ENCODE measurements around the gene DDOST.
"Not testable (repeated sequence)": the region's sequence is repeated elsewhere in the genome, so short reads cannot be mapped to it uniquely, and the experiment has no call there.

Gene DDOST

DNA sequence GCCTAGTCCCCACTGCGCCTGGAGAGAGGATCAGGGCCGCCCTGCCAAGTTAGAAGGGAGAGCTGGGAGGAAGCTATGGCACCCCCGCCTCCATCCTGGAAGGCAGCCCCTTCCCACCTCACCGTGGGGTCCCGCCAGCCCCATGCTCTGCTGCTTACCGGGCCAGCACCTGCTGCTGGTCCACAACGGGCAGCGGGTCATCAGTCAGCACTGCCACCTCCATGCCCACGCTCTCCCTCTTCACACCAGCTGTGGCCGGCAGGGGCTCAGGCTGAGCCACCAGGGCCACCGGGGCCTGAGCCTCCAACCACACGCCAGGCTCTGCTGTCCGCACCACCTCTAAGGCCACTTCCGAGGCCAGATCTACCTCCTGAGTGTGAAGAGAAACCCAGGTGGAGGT, 23.5 kb upstream of the DDOST start:
- Histone ChIP-seq H3K4me3 (ENCODE audit: low read length) (no peak overlapping the region), H3K9me3 (ENCODE audit: low read length) (no peaks in the 10 kb centered on the region), H3K36me3 (ENCODE audit: insufficient read depth, low read length) (no peaks in the 10 kb centered on the region), H2AFZ (ENCODE audit: low read depth, low read length) (no peak overlapping the region), H3K4me1 (ENCODE audit: insufficient read depth, low read length) (no peaks in the 10 kb centered on the region), H3K27me3 (ENCODE audit: insufficient read depth, low read length) (no peaks in the 10 kb centered on the region)

DNA sequence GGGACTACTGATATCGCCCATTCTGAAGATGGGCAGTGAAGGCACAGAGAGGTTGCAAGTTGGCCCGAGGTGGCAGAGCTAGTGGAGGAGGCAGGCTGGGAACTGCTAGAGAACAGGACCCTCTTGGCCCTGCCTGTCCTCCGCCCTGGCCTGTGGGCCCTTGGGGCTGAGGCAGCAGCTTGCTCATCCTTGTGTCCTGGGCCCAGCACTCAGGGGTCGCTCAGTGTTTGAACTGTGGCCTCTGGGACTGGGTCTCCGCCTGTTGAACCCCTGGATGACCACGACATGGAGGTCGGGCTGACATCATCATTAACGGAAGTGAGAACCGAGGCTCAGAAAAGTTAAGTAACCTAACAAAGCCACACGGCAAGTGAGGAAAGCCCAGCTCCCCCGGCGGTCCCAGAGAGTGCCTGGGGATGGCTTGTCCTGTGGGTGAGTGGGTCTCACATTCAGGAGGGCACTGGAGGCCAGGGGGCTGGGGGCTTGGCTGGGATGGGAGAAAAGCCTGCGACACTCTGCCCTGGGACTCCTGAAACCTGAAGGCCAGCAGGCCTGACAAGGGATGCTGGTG, 23.0 kb upstream of the DDOST start:
- no peak overlapping the region for H3K4me3 ChIP-seq (ENCODE audit: low read length)
- H3K36me3 ChIP-seq (ENCODE audit: insufficient read depth, low read length) = no peaks in the 10 kb centered on the region
- no peaks in the 10 kb centered on the region for H3K9me3 ChIP-seq (ENCODE audit: low read length)

DNA sequence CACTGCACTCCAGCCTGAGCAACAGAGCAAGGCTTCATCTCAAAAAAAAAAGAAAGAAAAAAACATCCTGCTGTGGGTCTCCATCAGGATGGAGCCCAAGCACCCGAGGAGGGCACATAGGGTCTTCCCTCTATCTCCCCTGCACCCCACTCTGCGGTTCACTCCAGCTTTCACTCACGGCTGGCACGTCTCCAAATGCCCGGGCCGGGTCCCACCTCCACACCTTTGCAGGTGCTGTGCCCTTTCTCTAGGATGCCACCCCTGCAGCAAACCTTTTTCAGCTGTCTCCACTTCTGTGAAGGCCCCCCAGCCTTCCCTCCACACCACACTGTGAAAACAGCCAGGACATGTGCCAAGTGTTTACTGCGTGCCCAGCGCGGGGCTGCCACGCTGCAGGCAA, 22.4 kb upstream of the DDOST start:
- H3K4me3 ChIP-seq (ENCODE audit: low read length) = no peak overlapping the region
- no peaks in the 10 kb centered on the region for H3K27me3 ChIP-seq (ENCODE audit: insufficient read depth, low read length)
- no peaks in the 10 kb centered on the region for H3K9me3 ChIP-seq (ENCODE audit: low read length)
- H2AFZ ChIP-seq (ENCODE audit: low read depth, low read length) = no peak overlapping the region
- no peaks in the 10 kb centered on the region for H3K36me3 ChIP-seq (ENCODE audit: insufficient read depth, low read length)
- H3K4me1 ChIP-seq (ENCODE audit: insufficient read depth, low read length) = no peaks in the 10 kb centered on the region

More for the DNA sequence above, 23.0 kb upstream of the DDOST start:
- Histone ChIP-seq H3K4me1 (ENCODE audit: insufficient read depth, low read length) (no peaks in the 10 kb centered on the region), H2AFZ (ENCODE audit: low read depth, low read length) (no peak overlapping the region), H3K27me3 (ENCODE audit: insufficient read depth, low read length) (no peaks in the 10 kb centered on the region)

DNA sequence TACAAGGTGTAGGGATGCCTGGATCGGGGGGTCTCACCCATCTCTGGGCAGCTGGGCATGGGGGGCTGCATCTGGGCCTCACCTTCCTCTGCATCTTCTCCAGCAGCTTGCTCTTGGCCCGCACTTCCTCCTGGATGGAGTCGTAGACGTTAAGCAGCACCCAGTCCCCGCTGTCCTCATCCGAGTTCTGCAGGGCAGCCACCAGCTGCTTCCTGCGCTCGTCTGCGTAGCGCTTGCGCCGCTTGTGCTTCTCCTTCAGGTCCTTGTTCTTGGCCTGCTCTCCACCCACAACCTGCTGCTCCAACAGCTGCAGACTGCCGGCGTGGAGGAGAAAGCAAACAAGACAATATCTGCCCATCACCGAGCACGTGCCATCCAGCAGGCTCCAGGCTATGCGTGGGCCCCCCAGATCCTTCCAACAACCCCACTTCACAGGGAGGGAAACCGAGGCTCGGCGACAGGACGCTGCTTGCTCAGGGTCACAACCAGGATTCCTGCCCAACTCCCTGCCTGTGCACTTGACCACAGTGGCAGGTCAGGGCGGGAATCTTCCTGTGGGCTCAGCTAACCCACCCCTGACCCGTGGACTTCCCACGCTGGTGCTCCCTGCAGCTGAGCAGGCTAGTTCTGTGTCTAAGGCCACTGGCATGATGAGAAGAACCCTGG, 21.5 kb upstream of the DDOST start:
- H2AFZ ChIP-seq (ENCODE audit: low read depth, low read length) = no peak overlapping the region
- H3K4me3 ChIP-seq (ENCODE audit: low read length) = no peak overlapping the region
- no peaks in the 10 kb centered on the region for H3K4me1 ChIP-seq (ENCODE audit: insufficient read depth, low read length)
- H3K27me3 ChIP-seq (ENCODE audit: insufficient read depth, low read length) = no peaks in the 10 kb centered on the region
- H3K9me3 ChIP-seq (ENCODE audit: low read length) = no peaks in the 10 kb centered on the region
- no peaks in the 10 kb centered on the region for H3K36me3 ChIP-seq (ENCODE audit: insufficient read depth, low read length)

DNA sequence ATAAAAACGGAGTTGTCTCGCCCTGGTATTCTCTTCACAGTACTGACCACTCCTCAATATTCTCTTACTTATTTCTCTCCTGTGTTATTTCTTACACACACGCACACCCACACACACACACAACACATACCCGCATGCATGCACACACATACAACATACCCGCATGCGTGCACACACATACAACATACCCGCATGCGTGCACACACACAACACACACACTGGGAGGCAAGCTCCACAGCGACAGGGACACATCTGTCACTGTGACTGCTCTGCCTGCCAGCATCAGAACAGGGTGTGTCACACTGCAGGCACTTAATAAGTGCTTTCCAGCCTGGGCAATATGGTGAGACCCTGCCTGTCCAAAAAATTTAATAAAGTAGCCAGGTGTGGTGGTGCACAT, 20.8 kb upstream of the DDOST start:
- H2AFZ ChIP-seq (ENCODE audit: low read depth, low read length) = no peak overlapping the region
- H3K4me1 ChIP-seq (ENCODE audit: insufficient read depth, low read length) = no peaks in the 10 kb centered on the region

DNA sequence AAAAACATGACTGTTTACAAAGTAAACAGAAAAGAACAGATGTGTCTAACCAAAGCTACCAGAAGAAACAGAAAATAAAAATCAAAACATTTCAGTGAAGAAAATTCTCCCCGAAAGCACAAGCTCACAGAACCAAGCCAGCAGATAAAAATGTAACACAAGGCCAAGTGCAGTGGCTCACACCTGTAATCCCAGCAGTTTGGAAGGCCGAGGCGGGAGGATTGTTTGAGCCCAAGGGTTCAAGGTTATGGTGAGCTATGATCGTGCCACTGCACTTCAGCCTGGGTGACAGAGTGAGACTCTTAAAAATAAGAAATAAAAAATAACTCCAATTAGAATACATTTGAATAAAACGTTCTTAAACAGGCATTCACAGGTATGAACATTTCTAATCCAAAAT, 19.1 kb upstream of the DDOST start:
- no peaks in the 10 kb centered on the region for H3K4me1 ChIP-seq (ENCODE audit: insufficient read depth, low read length)
- no peaks in the 10 kb centered on the region for H3K9me3 ChIP-seq (ENCODE audit: low read length)
- no peaks in the 10 kb centered on the region for H3K27me3 ChIP-seq (ENCODE audit: insufficient read depth, low read length)
- H3K4me3 ChIP-seq (ENCODE audit: low read length) = no peak overlapping the region
- no peaks in the 10 kb centered on the region for H3K36me3 ChIP-seq (ENCODE audit: insufficient read depth, low read length)
- no peak overlapping the region for H2AFZ ChIP-seq (ENCODE audit: low read depth, low read length)

More for the DNA sequence above, 20.8 kb upstream of the DDOST start:
- H3K4me3 ChIP-seq (ENCODE audit: low read length) = no peak overlapping the region
- no peaks in the 10 kb centered on the region for H3K36me3 ChIP-seq (ENCODE audit: insufficient read depth, low read length)
- H3K27me3 ChIP-seq (ENCODE audit: insufficient read depth, low read length) = no peaks in the 10 kb centered on the region
- H3K9me3 ChIP-seq (ENCODE audit: low read length) = no peaks in the 10 kb centered on the region

DNA sequence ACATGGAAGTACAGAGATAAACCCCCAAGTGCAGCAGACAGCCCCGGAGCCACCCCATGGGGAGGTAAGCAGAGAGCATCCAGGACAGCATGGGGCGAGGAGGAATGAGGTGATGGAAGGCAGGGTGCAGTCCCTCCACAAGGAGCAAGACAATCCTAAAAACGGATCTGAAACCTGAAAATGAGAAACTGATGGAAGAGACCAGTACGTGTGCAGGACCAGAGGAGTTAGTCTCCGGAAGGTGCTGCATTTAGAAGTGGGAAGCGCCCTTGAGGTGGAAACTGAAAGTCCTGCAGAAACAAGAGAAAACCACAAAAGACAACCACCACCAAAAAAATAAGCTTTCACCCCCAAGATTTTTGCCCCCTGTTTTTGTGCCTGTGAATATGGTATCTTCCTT, 17.4 kb upstream of the DDOST start:
- Histone ChIP-seq H3K4me3 (ENCODE audit: low read length) (no peak overlapping the region), H3K36me3 (ENCODE audit: insufficient read depth, low read length) (no peaks in the 10 kb centered on the region), H3K4me1 (ENCODE audit: insufficient read depth, low read length) (no peaks in the 10 kb centered on the region), H3K9me3 (ENCODE audit: low read length) (no peaks in the 10 kb centered on the region), H2AFZ (ENCODE audit: low read depth, low read length) (no peak overlapping the region), H3K27me3 (ENCODE audit: insufficient read depth, low read length) (no peaks in the 10 kb centered on the region)

DNA sequence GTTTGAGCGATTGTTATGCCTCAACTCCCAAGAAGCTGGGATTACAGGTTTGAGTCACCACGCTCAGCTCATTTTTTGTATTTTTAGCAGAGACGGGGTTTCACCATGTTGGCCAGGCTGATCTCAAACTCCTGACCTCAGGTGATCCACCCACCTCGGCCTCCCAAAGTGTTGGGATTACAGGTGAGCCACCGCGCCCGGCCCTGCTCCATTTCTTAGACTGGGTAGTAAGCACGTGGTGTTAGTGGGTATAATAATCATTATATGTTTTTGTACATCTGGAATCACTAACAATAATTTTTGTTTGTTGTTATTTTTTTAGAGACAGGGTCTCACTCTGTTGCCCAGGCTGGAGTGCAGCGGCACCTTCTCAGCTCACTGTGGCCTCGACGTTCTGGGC, 12.5 kb upstream of the DDOST start:
- not testable (repeated sequence) for H3K9me3 ChIP-seq (ENCODE audit: low read length); H3K27me3 ChIP-seq (ENCODE audit: insufficient read depth, low read length); H3K36me3 ChIP-seq (ENCODE audit: insufficient read depth, low read length); H2AFZ ChIP-seq (ENCODE audit: low read depth, low read length); H3K4me3 ChIP-seq (ENCODE audit: low read length); H3K4me1 ChIP-seq (ENCODE audit: insufficient read depth, low read length)

DNA sequence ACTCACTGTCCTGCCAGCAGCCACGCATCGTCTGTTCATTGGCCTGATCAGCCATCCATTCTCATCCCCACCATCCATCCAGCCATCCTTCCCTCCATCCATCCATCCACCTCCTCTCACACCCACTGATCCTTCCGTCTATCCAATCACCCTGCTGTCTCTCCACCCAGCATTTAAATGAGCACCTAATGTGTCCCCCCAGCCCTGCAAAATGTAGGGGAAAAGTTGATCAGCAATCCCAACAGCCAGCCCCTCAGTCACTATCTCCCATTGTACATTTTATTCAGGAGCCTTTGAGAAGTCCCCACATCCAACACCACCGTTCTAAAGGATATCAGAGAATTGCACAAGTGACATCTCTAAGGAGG, 11.1 kb upstream of the DDOST start:
- Histone ChIP-seq H3K36me3 (ENCODE audit: insufficient read depth, low read length) (no peaks in the 10 kb centered on the region), H3K27me3 (ENCODE audit: insufficient read depth, low read length) (no peaks in the 10 kb centered on the region), H3K4me3 (ENCODE audit: low read length) (no peak overlapping the region), H3K9me3 (ENCODE audit: low read length) (no peaks in the 10 kb centered on the region), H3K4me1 (ENCODE audit: insufficient read depth, low read length) (peaks cover 6% of the 10 kb centered on the region), H2AFZ (ENCODE audit: low read depth, low read length) (no peak overlapping the region)

DNA sequence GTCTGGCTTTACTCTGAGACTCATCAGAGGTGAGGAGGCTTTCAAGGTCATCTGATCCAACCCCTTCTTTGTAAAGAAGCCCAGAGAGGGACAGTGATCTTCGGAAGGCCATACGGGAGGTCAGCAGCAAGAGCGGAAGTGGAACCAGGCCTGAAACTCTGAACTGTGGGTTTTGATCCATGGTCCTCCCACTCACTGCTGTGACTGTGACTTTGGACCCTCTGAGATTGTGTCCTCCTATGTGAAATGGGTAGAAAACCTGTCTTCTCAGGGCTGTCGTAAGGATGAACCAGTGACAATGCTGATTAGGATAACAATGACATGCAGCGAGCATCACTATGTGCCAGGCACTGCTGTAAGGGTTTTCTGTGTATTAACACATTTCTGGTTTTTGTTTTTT, 9.8 kb upstream of the DDOST start:
- H3K4me1 ChIP-seq (ENCODE audit: insufficient read depth, low read length) = peaks cover 6% of the 10 kb centered on the region
- no peak overlapping the region for H3K4me3 ChIP-seq (ENCODE audit: low read length)
- H3K36me3 ChIP-seq (ENCODE audit: insufficient read depth, low read length) = no peaks in the 10 kb centered on the region
- no peaks in the 10 kb centered on the region for H3K9me3 ChIP-seq (ENCODE audit: low read length)
- no peak overlapping the region for H2AFZ ChIP-seq (ENCODE audit: low read depth, low read length)
- no peaks in the 10 kb centered on the region for H3K27me3 ChIP-seq (ENCODE audit: insufficient read depth, low read length)

DNA sequence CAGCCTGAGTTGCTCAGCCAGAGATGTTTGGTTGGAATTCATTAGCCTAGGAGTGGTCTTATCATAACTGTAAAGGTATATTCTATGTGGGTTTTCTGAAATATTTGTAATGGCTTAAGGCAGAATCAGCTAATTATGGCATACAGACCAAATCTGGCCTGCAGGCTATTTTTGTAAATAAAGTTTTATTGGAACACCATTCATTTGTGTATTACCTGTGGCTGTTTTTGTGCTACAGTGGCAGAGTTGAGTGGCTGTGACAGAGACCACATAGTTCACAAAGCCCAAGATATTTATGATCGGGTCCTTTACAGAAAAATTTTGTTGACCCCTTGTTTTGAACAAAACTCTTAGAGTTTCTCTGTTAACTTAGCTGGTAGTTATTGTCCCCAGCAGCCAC, 7.4 kb upstream of the DDOST start:
- Histone ChIP-seq H3K36me3 (ENCODE audit: insufficient read depth, low read length) (no peaks in the 10 kb centered on the region), H3K4me3 (ENCODE audit: low read length) (no peak overlapping the region), H2AFZ (ENCODE audit: low read depth, low read length) (no peak overlapping the region), H3K4me1 (ENCODE audit: insufficient read depth, low read length) (peaks cover 6% of the 10 kb centered on the region), H3K9me3 (ENCODE audit: low read length) (no peaks in the 10 kb centered on the region), H3K27me3 (ENCODE audit: insufficient read depth, low read length) (no peaks in the 10 kb centered on the region)

DNA sequence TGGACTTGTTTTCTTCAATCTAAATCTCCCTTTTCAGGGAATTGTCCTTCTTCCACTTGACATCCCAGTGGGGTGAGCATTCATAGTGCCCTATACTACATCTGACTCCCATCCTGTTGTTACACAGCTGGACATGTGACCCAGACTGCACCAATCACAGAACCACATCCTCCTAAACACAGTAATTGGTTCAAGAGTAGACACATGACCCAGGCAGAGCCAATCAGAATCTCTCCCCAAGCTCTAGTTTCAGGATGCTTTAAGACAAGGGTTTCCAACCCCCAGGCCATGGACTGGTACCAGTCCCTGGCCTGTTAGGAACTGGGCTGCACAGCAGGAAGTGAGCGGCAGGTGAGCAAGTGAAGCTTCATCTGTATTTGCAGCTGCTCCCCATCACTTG, 5.6 kb upstream of the DDOST start:
- Histone ChIP-seq H3K4me3 (ENCODE audit: low read length) (no peak overlapping the region), H2AFZ (ENCODE audit: low read depth, low read length) (no peak overlapping the region), H3K36me3 (ENCODE audit: insufficient read depth, low read length) (no peaks in the 10 kb centered on the region), H3K27me3 (ENCODE audit: insufficient read depth, low read length) (no peaks in the 10 kb centered on the region), H3K4me1 (ENCODE audit: insufficient read depth, low read length) (peaks cover 13% of the 10 kb centered on the region), H3K9me3 (ENCODE audit: low read length) (no peaks in the 10 kb centered on the region)

DNA sequence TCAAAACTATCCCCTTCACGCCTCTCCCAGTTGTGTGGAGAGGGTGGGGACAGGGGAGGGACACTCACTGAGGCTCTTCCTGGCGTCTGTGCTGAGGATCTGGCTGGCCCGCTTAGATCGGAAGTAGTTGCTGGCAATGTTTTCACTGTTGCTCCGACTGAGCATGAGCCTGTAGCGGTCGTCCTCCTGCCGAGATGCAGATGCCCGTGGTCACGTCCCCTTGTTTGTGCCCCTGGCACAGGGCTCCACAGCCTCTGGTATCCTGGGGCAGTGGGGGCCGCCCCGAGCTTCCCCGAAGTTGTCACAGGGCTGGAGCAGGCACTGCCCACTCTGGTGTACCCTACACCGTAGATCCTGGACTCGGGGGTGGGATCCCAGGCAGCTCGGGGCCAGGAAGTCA, 5.0 kb upstream of the DDOST start:
- no peaks in the 10 kb centered on the region for H3K9me3 ChIP-seq (ENCODE audit: low read length)
- no peak overlapping the region for H2AFZ ChIP-seq (ENCODE audit: low read depth, low read length)
- H3K4me1 ChIP-seq (ENCODE audit: insufficient read depth, low read length) = peaks cover 15% of the 10 kb centered on the region
- no peaks in the 10 kb centered on the region for H3K36me3 ChIP-seq (ENCODE audit: insufficient read depth, low read length)
- no peaks in the 10 kb centered on the region for H3K27me3 ChIP-seq (ENCODE audit: insufficient read depth, low read length)
- H3K4me3 ChIP-seq (ENCODE audit: low read length) = no peak overlapping the region

DNA sequence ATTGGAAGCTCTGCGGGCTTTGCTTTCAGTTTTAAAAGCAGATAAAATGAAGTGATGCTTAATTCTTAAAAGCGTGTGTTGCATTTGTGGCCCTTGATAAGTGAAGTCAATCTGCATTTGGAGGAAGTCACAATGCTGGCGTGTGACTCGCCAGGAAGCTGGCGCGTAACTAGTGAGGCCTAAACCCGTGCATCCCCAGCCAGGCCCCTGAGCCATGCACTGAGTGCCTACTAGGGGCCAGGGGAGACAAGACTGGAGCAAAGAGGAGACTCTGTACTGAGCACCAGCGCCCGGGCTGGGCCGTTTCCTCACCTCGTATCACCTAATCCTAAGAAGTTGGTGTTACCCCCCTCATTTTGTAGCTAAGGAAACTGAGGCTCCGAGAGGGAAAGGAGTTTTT, 4.6 kb upstream of the DDOST start:
- no peaks in the 10 kb centered on the region for H3K27me3 ChIP-seq (ENCODE audit: insufficient read depth, low read length)
- no peaks in the 10 kb centered on the region for H3K9me3 ChIP-seq (ENCODE audit: low read length)
- no peak overlapping the region for H3K4me3 ChIP-seq (ENCODE audit: low read length)
- H3K36me3 ChIP-seq (ENCODE audit: insufficient read depth, low read length) = no peaks in the 10 kb centered on the region
- H2AFZ ChIP-seq (ENCODE audit: low read depth, low read length) = no peak overlapping the region
- H3K4me1 ChIP-seq (ENCODE audit: insufficient read depth, low read length) = peaks cover 15% of the 10 kb centered on the region
